Measurements from ENCODE around the gene TCEAL4.

The TCEAL4 gene

DNA sequence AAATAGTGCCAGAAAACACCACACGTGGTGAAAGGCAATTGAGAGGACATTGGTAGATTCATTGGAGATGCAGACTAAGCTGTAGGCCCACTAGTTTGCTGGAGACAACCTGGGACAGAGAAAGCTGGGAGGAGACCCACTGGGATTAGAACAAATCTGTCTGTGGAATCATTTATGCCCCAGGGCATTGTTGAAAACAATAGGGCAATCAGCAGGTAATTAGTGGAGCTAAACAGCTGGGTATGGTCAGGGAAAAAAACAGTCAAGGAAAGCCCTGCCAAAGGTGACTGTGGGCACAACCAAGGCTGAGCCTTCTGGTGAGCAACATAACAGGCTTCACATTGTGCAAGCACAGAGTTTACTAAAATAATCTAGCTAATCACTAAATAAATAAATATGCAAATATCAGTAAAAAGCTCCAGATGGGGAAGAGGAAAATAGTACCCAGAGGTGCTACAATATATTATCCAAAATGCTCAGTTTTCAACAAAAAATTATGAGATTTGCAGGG lies 31.4 kb downstream of the TCEAL4 start:
- Histone ChIP-seq H3K79me2 (ENCODE audit: control insufficient read depth, low read length) (no peaks in the 10 kb centered on the region), H3K9me2 (replicated peaks; ENCODE audit: control insufficient read depth, low read length) (no peaks in the 10 kb centered on the region), H3K27me3 (ENCODE audit: control insufficient read depth, low read length) (no peaks in the 10 kb centered on the region), H3K9me3 (ENCODE audit: control insufficient read depth, insufficient read depth, low read length) (no peaks in the 10 kb centered on the region), H3K36me3 (ENCODE audit: control insufficient read depth, low read length) (no peaks in the 10 kb centered on the region), H3K4me2 (ENCODE audit: low read length) (no peak overlapping the region), H3F3A (ENCODE audit: control insufficient read depth, insufficient read depth) (no peaks in the 10 kb centered on the region), H3K27ac (ENCODE audit: low read depth, low read length) (no peak overlapping the region), H3K4me3 (ENCODE audit: low read length) (no peak overlapping the region), H4K20me1 (ENCODE audit: control insufficient read depth, insufficient read depth, low read depth, low read length) (no peaks in the 10 kb centered on the region), H3K4me1 (ENCODE audit: control insufficient read depth, low read length) (no peaks in the 10 kb centered on the region)
- TF ChIP-seq EZH2phosphoT487 (IDR thresholded peaks at IDR 0.05; ENCODE audit: borderline replicate concordance, low read length): no peak
- TF ChIP-seq, protein P1, sequence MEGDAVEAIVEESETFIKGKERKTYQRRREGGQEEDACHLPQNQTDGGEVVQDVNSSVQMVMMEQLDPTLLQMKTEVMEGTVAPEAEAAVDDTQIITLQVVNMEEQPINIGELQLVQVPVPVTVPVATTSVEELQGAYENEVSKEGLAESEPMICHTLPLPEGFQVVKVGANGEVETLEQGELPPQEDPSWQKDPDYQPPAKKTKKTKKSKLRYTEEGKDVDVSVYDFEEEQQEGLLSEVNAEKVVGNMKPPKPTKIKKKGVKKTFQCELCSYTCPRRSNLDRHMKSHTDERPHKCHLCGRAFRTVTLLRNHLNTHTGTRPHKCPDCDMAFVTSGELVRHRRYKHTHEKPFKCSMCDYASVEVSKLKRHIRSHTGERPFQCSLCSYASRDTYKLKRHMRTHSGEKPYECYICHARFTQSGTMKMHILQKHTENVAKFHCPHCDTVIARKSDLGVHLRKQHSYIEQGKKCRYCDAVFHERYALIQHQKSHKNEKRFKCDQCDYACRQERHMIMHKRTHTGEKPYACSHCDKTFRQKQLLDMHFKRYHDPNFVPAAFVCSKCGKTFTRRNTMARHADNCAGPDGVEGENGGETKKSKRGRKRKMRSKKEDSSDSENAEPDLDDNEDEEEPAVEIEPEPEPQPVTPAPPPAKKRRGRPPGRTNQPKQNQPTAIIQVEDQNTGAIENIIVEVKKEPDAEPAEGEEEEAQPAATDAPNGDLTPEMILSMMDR (IDR thresholded peaks at IDR 0.05; ENCODE audit: low read depth, low read length, poor library complexity, severe bottlenecking): no peak

DNA sequence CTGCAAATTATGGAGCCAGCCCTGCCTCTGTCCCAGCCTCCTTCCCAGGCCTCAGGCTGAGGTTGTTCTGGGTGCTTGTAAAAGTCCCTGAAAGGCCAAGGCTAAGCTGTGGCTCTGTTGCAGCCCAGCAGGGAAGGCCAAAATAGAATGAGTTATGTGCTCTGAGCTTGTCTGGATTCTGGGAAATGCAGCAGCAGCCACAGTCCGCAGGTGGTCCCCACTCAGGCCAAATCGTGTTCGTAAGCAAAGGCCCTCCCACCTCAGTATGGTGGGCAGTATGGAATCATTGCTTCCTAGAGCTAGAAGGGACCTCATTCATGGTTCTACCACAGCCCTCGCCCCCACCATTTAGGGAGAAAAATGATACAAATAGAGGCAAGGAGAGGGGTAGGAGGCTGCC lies 38.8 kb downstream of the TCEAL4 start:
- Histone ChIP-seq H3K9me3 (ENCODE audit: control insufficient read depth, insufficient read depth, low read length) (no peaks in the 10 kb centered on the region), H3K9me2 (replicated peaks; ENCODE audit: control insufficient read depth, low read length) (no peaks in the 10 kb centered on the region), H3K27me3 (ENCODE audit: control insufficient read depth, low read length) (no peaks in the 10 kb centered on the region), H3F3A (ENCODE audit: control insufficient read depth, insufficient read depth) (no peaks in the 10 kb centered on the region), H3K27ac (ENCODE audit: low read depth, low read length) (no peak overlapping the region), H3K4me3 (ENCODE audit: low read length) (no peak overlapping the region), H3K79me2 (ENCODE audit: control insufficient read depth, low read length) (no peaks in the 10 kb centered on the region), H3K36me3 (ENCODE audit: control insufficient read depth, low read length) (no peaks in the 10 kb centered on the region), H3K4me2 (ENCODE audit: low read length) (no peak overlapping the region), H4K20me1 (ENCODE audit: control insufficient read depth, insufficient read depth, low read depth, low read length) (no peaks in the 10 kb centered on the region), H3K4me1 (ENCODE audit: control insufficient read depth, low read length) (peaks cover 5% of the 10 kb centered on the region)
- TF ChIP-seq EZH2phosphoT487 (IDR thresholded peaks at IDR 0.05; ENCODE audit: borderline replicate concordance, low read length): no peak
- TF ChIP-seq, protein P1 (IDR thresholded peaks at IDR 0.05; ENCODE audit: low read depth, low read length, poor library complexity, severe bottlenecking): no peak

DNA sequence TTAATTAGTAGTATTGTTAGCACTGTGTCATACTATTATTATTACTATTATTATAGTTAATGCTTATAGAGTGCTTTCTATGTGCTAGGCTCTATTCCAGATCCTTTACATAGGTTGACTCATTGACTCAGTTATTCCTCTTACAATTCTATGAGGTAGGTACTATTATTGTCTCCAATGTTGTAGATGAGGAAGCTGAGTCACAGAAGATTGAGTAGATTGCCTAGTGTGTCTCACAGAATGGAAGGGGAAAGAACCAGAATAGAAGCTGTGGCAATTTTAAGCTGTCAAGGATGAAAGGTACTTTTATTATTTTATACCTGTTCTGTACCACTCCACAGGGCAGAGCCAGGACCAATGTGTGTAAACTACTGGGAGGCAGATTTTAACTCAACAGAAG lies 41.5 kb downstream of the TCEAL4 start:
- no peaks in the 10 kb centered on the region for H3K79me2 ChIP-seq (ENCODE audit: control insufficient read depth, low read length)
- peaks cover 11% of the 10 kb centered on the region for H3K4me1 ChIP-seq (ENCODE audit: control insufficient read depth, low read length)
- H3K27me3 ChIP-seq (ENCODE audit: control insufficient read depth, low read length): no peaks in the 10 kb centered on the region
- no peaks in the 10 kb centered on the region for H3K9me3 ChIP-seq (ENCODE audit: control insufficient read depth, insufficient read depth, low read length)
- H3F3A ChIP-seq (ENCODE audit: control insufficient read depth, insufficient read depth): no peaks in the 10 kb centered on the region
- no peak overlapping the region for H3K27ac ChIP-seq (ENCODE audit: low read depth, low read length)
- H3K9me2 ChIP-seq (replicated peaks; ENCODE audit: control insufficient read depth, low read length): no peaks in the 10 kb centered on the region
- TF ChIP-seq EZH2phosphoT487 (IDR thresholded peaks at IDR 0.05; ENCODE audit: borderline replicate concordance, low read length): no peak
- TF ChIP-seq, protein P1 (IDR thresholded peaks at IDR 0.05; ENCODE audit: low read depth, low read length, poor library complexity, severe bottlenecking): no peak
- no peak overlapping the region for H3K4me3 ChIP-seq (ENCODE audit: low read length)
- no peak overlapping the region for H3K4me2 ChIP-seq (ENCODE audit: low read length)
- no peaks in the 10 kb centered on the region for H4K20me1 ChIP-seq (ENCODE audit: control insufficient read depth, insufficient read depth, low read depth, low read length)
- H3K36me3 ChIP-seq (ENCODE audit: control insufficient read depth, low read length): no peaks in the 10 kb centered on the region
